IPS-11a (cell line): ENCODE data around the gene ATXN1.

Source experiments
- H3K4me3 ChIP-seq: one replicate; pipeline ENCODE4 v1.5.1; 2013; ENCODE audit warnings: low read depth, low read length, control low read depth

ATXN1 gene

DNA sequence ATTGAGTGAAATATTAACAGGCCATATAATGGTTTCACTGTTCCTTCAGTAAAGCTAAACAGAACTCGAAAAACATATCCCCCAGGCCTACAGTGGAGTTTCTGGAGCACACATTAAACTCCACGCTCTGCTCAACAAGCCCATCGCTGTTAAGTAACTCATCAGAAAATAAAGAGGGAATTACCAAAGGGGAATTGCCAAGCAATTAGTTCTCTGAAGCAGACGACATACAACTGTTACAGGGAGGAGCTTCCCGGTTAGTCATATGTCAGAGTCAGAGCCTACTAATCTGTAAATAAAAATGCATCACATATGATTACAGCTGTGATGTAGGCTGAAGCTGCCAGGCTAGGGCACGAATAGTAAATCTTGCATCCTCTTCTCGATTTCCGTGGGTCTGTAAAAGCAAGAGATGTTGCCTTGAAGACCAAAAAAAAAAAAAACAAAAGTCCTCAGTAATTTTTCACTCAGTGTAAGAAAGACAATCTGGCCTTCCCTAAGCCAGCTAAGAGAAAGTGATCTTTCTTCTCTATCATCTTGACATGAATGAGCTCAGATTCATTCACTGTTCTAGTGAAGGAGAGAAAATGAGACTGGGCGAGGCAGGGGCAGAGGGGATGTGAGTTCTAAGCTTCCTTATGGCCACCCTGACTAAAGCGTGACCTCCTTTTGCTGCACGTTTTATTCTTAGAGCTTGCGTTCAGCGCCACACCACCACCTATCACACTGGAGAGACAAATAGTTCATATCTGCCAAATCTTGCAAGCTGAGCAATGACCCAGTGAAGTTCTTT is 13.8 kb downstream of the ATXN1 start:
- no peak overlapping the region for H3K4me3 ChIP-seq

DNA sequence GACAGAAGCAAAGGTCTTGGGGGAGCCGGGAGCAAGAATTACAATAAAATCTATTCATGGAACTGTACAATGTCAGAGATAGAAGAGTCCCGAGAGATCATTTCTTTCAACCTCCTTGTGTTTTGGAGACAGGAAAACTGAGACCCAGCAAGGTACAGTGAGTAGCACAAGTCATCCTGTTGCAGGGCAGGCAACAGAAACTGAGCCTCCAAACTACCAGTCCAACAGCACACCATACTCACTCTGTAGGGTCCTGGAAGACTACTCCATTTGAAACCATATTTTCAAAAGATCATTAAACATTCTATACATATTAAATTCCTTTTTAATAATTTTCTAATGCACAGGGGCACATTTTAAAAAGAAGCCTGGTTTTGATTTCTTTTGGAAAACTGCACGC is 14.4 kb downstream of the ATXN1 start:
- H3K4me3 ChIP-seq = no peak overlapping the region

DNA sequence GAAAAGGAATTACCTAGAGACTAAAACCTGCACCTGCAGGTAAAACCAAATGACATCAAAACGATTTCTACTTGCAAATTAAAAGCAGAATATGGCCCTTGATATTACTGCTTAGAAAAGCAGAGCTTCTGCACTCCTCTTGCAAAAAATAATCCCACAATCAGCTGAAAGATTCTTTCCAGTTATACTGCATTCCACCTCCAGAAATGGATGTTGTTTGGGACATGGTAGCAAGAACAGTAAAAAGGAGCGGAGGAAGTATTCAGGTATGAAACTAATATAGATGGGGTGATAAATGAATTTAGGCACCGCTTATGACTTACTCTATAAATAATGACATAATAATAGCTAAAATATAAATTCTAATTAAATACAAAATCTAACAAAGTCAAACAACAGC is 14.9 kb downstream of the ATXN1 start:
- no peak overlapping the region for H3K4me3 ChIP-seq

- no peak overlapping the region for H3K4me3 ChIP-seq
Measured at GRCh38 chr6:16743664-16744210, 17.5 kb downstream of the ATXN1 start.

- no peak overlapping the region for H3K4me3 ChIP-seq
Measured at GRCh38 chr6:16742116-16742515, 19.1 kb downstream of the ATXN1 start.

GRCh38 chr6:16741112-16742016 is 19.9 kb downstream of the ATXN1 start:
- H3K4me3 ChIP-seq = no peak overlapping the region

- no peak overlapping the region for H3K4me3 ChIP-seq
Measured at GRCh38 chr6:16740097-16740496, 21.2 kb downstream of the ATXN1 start.

- H3K4me3 ChIP-seq = no peak overlapping the region
Measured at GRCh38 chr6:16739329-16739801, 21.9 kb downstream of the ATXN1 start.

DNA sequence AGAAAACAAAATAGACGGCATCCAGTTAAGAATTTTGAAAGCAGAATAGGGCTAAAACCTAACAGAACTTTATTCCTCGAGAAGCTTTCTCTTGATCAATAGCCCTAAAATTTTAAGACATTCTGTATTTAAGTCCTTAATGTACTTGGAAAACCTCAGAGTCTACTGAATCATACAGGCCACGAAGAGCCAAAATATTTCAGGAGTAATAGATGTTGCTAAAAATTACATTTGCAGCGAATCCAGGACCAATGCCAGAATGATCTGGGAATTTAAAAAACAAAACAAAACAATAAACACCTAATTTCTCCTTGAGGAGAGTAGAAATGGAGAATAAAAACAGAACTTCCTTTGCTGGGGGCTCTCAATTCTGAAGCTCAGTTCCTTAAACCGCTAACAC is 23.3 kb downstream of the ATXN1 start:
- no peak overlapping the region for H3K4me3 ChIP-seq

- no peak overlapping the region for H3K4me3 ChIP-seq
Measured at GRCh38 chr6:16736856-16737775, 24.1 kb downstream of the ATXN1 start.

GRCh38 chr6:16735014-16735413 is 26.2 kb downstream of the ATXN1 start:
- H3K4me3 ChIP-seq = no peak overlapping the region

- H3K4me3 ChIP-seq = no peak overlapping the region
Measured at GRCh38 chr6:16733085-16733484, 28.2 kb downstream of the ATXN1 start.

GRCh38 chr6:16731478-16732051 is 29.7 kb downstream of the ATXN1 start:
- H3K4me3 ChIP-seq = no peak overlapping the region

- H3K4me3 ChIP-seq = no peak overlapping the region
Measured at GRCh38 chr6:16730738-16731477, 30.4 kb downstream of the ATXN1 start.

- no peak overlapping the region for H3K4me3 ChIP-seq
Measured at GRCh38 chr6:16729744-16730143, 31.5 kb downstream of the ATXN1 start.

- no peak overlapping the region for H3K4me3 ChIP-seq
Measured at GRCh38 chr6:16729183-16729691, 32.0 kb downstream of the ATXN1 start.

GRCh38 chr6:16728513-16729182 is 32.6 kb downstream of the ATXN1 start:
- no peak overlapping the region for H3K4me3 ChIP-seq

GRCh38 chr6:16727996-16728395 is 33.3 kb downstream of the ATXN1 start:
- no peak overlapping the region for H3K4me3 ChIP-seq
